NCI-H82 (cell line): Measurements from ENCODE around the gene SNAI3.

Experiments used
- DNase-seq: peaks from one replicate; lab custom pipeline; 2025; lab: John Stamatoyannopoulos, UW

Gene SNAI3

GRCh38 chr16:88703486-88704309, 17.4 kb upstream of the SNAI3 start:
- DNase-seq: no peak

DNA sequence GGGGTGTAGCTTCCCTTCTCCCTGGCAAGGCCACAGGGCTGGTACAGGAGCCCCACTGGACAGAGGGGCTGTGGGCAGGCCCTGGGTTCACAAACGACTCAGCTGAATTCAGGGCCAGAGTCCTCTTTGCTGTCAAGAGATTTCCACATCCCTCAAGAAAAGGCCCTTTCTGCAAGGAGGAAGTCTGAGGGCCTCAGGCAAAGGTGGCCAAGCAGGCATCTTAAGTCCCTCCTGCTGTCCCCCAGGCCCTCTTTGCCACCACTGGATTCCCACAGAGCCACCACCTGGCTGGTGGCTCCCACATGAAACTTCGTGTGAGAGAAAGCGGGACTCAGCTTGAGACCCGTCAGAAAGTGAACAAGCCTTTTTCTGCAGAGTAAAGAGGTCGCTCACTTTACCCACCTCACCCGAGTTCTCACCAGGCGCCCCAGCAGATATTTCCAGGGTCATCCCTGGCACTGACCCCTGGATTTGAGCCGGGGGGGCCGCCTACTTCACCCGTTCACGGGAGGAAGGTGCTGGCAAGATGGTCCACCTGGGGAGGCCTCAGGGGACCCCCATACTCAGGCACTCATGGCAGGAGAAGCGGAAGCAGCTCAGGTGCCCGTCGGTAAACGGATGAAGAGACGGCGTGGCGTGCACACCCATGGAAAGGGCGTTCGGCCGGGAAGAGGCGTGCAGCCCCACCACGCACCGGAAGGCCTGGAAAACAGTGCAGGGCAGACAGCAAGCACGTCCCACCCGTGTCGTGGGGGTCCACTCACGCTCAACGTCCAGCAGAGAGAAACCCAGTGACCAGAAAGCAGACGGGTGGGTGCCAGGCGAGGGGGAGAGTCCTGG, 16.3 kb upstream of the SNAI3 start:
- DNase-seq: no peak

GRCh38 chr16:88701581-88702370, 15.5 kb upstream of the SNAI3 start:
- no peak for DNase-seq

- no peak for DNase-seq
Observed at GRCh38 chr16:88700636-88701482, 14.6 kb upstream of the SNAI3 start.

- DNase-seq: no peak
Observed at GRCh38 chr16:88700322-88700635, 14.0 kb upstream of the SNAI3 start.

DNA sequence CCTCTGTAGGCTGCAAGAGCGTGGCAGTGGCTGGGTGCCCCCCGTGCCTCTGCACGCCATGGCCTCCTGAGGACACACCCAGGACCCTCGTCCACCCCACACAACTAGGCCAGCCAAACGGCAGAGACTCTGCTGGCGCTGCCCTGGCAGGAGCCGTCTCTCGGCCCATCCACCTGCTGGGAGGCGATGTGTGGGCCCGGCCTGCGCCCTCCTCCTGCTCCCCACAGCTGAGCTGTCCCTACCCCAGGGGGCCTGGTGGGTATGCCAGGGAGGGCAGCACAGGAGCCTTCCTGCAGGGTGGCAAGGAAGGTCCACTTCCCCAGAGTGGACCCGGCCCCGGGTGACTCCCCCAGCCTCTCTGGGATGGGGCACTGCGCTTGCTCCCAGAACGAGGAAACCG, 12.9 kb upstream of the SNAI3 start:
- no peak for DNase-seq

GRCh38 chr16:88698646-88699045, 12.3 kb upstream of the SNAI3 start:
- no peak for DNase-seq

DNA sequence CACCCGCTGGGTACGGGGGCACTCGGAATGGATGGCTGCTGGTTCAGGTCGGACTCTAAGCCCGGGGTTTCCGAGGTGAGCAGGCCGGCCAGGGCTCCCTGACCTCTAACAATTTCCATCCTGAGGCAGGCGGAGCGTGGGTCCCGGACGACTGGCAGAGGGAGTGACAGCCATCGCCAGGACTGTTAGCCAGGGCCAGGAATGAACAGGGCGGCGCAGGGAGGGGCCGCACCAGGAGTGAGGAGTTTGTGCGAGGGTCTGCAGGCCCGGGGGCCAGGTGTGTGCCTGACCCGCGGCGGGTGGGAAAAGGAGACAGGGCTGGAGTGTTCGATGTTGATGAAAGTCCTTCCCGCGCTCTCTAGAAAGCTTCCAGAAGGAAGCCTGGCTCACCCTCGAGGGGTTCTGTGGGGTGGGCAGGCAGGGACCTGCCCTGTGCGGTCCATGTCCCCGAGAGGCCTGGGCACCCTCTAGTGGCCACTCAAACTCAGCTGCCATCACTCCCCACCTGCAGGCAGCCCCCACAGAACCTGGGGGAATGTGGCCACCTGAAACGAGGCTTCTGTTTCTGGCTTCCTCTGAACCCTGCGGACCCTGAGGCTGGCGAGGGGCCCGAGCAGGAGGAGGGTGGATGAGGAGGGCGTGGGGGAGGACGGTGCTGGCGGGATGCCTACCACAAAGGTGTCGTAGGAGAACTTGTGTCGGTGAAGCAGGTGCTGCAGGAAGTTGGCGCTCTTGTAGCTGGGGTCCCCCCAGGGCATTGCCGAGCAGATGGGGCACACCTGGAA, 11.7 kb upstream of the SNAI3 start:
- DNase-seq: peak; percentile 14

DNA sequence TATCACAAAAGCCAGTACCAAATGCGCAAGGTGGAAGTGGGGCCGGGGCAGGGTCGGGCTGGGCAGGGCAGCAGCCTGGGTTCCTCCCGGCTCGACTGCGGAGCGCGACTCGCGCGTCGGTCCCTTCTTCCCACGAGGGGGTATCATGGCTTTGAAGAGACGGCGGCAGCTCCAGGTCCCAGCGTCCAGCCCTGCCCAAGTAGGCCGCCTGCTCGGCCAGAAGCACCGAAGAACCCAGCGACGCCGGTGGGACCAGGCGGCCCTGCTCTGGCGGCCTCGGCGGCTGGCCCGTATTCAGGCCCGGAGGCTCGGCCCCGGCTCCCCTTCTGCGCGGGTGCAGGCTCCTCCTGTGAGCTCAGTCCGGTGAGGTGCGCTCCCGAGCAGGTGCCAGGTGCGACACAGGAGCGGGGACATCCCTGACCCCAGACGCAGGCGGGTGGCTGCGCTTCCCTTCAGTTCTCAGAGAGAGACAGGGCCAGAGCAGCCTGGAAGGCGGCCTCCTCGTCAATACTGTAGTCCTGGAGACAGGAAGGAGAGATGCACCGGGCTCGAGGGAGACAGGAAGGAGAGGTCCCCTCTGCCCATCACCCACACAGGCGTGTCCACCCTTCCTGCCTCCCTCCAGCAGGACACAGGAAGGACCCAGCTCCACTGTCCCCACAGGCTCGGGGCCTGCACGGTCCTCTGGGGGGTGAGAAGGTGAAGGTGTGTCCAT, 11.0 kb upstream of the SNAI3 start:
- DNase-seq: no peak

GRCh38 chr16:88696441-88696840, 10.1 kb upstream of the SNAI3 start:
- DNase-seq: no peak

GRCh38 chr16:88695753-88696152, 9.4 kb upstream of the SNAI3 start:
- DNase-seq: no peak

DNA sequence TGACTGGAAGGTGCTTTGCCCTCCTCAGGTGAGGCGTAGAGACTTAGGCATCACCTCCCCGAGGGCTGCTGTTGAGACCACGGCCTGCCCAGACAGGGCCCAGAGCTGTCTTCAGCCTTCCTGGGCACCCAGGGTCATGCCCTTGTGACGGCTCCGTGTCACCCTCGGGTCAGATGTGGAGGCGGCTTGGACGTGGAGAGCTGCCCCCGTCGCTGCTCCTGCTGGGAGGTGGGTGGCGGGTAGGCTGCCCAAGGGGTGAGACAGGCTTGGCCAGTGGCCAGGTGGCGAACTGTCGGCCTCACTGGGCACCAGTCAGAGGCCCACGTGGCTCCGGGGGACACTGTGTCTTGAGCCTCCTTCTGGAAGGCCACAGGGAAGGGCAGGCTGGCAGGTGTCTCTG, 8.9 kb upstream of the SNAI3 start:
- no peak for DNase-seq

DNA sequence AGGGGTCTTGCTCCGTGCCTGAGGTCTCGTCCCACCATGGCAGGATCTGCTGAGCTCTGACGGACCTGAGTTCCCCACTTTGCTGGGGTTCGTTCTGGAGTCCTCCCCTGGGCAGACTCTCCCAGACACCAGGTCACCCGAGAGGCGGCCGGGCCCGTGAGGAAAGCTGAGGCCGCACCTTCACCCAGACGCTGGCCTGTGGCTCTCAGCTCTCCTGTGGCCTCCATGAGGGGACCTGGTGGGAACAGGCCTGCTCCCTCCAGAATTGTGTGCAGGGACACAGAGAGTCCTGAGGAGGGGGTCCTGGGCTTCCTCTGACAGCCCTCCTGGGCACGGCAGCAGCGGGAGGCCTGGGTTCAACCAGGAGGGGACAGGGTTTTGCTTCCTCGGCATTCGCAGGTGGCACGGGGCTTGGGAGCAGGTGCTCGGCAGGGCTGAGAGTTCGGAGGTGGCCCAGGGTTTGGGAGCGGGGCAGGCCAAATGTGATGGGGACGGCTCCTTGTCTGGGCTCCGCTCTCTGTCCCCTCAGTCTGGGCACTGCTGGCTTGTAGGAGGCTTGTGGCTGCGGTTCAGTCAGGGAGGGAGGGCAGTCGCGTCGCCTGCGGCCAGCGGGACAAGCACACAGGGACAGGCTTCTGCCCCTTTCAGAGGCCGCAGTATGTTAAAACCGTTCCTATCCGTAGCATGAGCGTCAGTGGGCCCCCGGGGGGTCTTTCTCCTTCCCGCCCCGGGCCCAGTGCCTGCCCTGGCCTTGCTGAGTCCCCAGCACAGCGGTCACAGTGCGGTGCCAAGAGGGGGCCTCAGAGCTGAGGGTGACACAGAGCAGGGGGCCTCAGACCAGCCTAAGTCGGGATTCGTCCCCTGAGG, 8.1 kb upstream of the SNAI3 start:
- no peak for DNase-seq

- no peak for DNase-seq
Observed at GRCh38 chr16:88693420-88694177, 7.3 kb upstream of the SNAI3 start.

- no peak for DNase-seq
Observed at GRCh38 chr16:88692861-88693260, 6.6 kb upstream of the SNAI3 start.

GRCh38 chr16:88691924-88692560, 5.7 kb upstream of the SNAI3 start:
- DNase-seq: no peak

GRCh38 chr16:88691129-88691813, 5.0 kb upstream of the SNAI3 start:
- no peak for DNase-seq
